Body of pancreas (tissue), 4 donors: ENCODE measurements around the gene PPM1A.

Source experiments
- POLR2A ChIP-seq, 3 donors: fragments of 450-650 bp; IDR thresholded peaks; one replicate each; pipeline ENCODE4 v1.6.1; 2016; ENCODE audit warnings: antibody characterized with exemption in 3 of 3, mild to moderate bottlenecking in 2 of 3
- TF ChIP-seq, protein P1 (sequence below), 7 experiments: fragments of 450-650 bp in 4 of 7; fragments of 200-600 bp in 3 of 7; sonication (generic) in 3 of 7; IDR thresholded peaks; one replicate each; pipeline ENCODE4 v1.5.1; 2016 to 2019; ENCODE audit warnings: antibody characterized with exemption in 7 of 7

- TF ChIP-seq, protein P1, sequence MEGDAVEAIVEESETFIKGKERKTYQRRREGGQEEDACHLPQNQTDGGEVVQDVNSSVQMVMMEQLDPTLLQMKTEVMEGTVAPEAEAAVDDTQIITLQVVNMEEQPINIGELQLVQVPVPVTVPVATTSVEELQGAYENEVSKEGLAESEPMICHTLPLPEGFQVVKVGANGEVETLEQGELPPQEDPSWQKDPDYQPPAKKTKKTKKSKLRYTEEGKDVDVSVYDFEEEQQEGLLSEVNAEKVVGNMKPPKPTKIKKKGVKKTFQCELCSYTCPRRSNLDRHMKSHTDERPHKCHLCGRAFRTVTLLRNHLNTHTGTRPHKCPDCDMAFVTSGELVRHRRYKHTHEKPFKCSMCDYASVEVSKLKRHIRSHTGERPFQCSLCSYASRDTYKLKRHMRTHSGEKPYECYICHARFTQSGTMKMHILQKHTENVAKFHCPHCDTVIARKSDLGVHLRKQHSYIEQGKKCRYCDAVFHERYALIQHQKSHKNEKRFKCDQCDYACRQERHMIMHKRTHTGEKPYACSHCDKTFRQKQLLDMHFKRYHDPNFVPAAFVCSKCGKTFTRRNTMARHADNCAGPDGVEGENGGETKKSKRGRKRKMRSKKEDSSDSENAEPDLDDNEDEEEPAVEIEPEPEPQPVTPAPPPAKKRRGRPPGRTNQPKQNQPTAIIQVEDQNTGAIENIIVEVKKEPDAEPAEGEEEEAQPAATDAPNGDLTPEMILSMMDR (IDR thresholded peaks at IDR 0.05) = no peak
- no peak for TF ChIP-seq POLR2A (IDR thresholded peaks at IDR 0.05)
These were observed 90.5 kb downstream of the PPM1A start for GRCh38 chr14:60339571-60339970.
